SK-N-SH (cell line): Measurements from ENCODE around the gene RUFY4. TPM values are rescaled to one million over a fixed set of nuclear protein-coding genes. Genes with fewer than 3 reads are reported as not detected.
A peak's percentile ranks its signal among the peaks of the same experiment; 100 is the strongest.

Source experiments
- CTCF ChIA-PET: fragments of 300-600, 350-600 bp; formaldehyde crosslinking; extraction: SDS; loops from one replicate; lab custom pipeline; 2021; lab: Yijun Ruan, JAX
- POLR2A ChIA-PET: fragments of 350-600 bp; sonication (Branson Sonifier 250); formaldehyde crosslinking; extraction: SDS; loops from one replicate; lab custom pipeline; 2020; ENCODE audit warnings: antibody characterized with exemption, inconsistent platforms; lab: Yijun Ruan, JAX
- DNase-seq: peaks from one replicate; pipeline ENCODE4 v3.0.0; 2012
- H2AFZ ChIP-seq: fragments of 200-600 bp; sonication (generic); 2 replicates; pipeline ENCODE4 v1.8.1; 2016; ENCODE audit warnings: antibody characterized with exemption, mild to moderate bottlenecking, low read depth
- H3F3A ChIP-seq: fragments of 200-600 bp; sonication (generic); replicated peaks from 2 replicates; pipeline ENCODE3; 2016; ENCODE audit warnings: antibody characterized with exemption, mild to moderate bottlenecking; ENCODE audit not compliant: insufficient read depth
- H3K27ac ChIP-seq, 2 experiments: fragments of 200-500 bp in 1 of 2; fragments of 200-600 bp in 1 of 2; sonication (Bioruptor generic) in 1 of 2; sonication (generic), shearing (Covaris generic) in 1 of 2; 2 replicates each; pipeline versions ENCODE4 v1.5.1 to v1.6.1; 2014 to 2016; ENCODE audit warnings: low read depth in 2 of 2, inconsistent platforms in 1 of 2, low read length in 1 of 2, mild to moderate bottlenecking in 1 of 2, mixed read lengths in 1 of 2
- H3K27me3 ChIP-seq: fragments of 200-600 bp; sonication (generic), shearing (Covaris generic); 2 replicates; pipeline ENCODE4 v1.6.1; 2016; ENCODE audit warnings: mixed run types; ENCODE audit not compliant: insufficient read depth
- H3K36me3 ChIP-seq, 2 experiments: fragments of 200-500 bp in 1 of 2; fragments of 200-600 bp in 1 of 2; sonication (Bioruptor generic) in 1 of 2; sonication (generic) in 1 of 2; replicated peaks in 1 of 2; 2 replicates each; pipeline versions ENCODE3 to v1.5.1; 2014 to 2016; ENCODE audit warnings: low read length in 1 of 2, mild to moderate bottlenecking in 1 of 2; ENCODE audit not compliant: insufficient read depth in 2 of 2, control insufficient read depth in 1 of 2
- H3K4me1 ChIP-seq, 2 experiments: fragments of 200-500 bp in 1 of 2; fragments of 200-600 bp in 1 of 2; sonication (Bioruptor generic) in 1 of 2; sonication (generic), shearing (Covaris generic) in 1 of 2; 2 replicates each; pipeline versions ENCODE4 v1.5.1 to v1.6.1; 2014 to 2016; ENCODE audit warnings: low read depth in 1 of 2, low read length in 1 of 2, mixed run types in 1 of 2; ENCODE audit not compliant: insufficient read depth in 2 of 2, control insufficient read depth in 1 of 2
- H3K4me2 ChIP-seq: fragments of 200-600 bp; sonication (generic), shearing (Covaris generic); 2 replicates; pipeline ENCODE4 v1.6.1; 2017; ENCODE audit warnings: mixed run types
- H3K4me3 ChIP-seq, 2 experiments: fragments of 200-500 bp in 1 of 2; fragments of 200-600 bp in 1 of 2; sonication (Bioruptor generic) in 1 of 2; sonication (generic), shearing (Covaris generic) in 1 of 2; 2 replicates each; pipeline versions ENCODE4 v1.5.1 to v1.8.1; 2014 to 2016; ENCODE audit warnings: low read depth in 2 of 2, inconsistent platforms in 1 of 2, low read length in 1 of 2, mild to moderate bottlenecking in 1 of 2, mixed read lengths in 1 of 2, moderate library complexity in 1 of 2
- H3K79me2 ChIP-seq: fragments of 200-600 bp; sonication (generic); 2 replicates; pipeline ENCODE4 v1.8.1; 2017; ENCODE audit warnings: mild to moderate bottlenecking; ENCODE audit not compliant: insufficient read depth
- H3K9ac ChIP-seq: fragments of 200-600 bp; sonication (generic); 2 replicates; pipeline ENCODE4 v1.6.1; 2017; ENCODE audit warnings: mixed run types
- H3K9me2 ChIP-seq: fragments of 200-600 bp; sonication (generic); 2 replicates; pipeline ENCODE4 v1.6.1; 2017; ENCODE audit warnings: mixed run types
- H3K9me3 ChIP-seq: fragments of 200-600 bp; sonication (generic); 2 replicates; pipeline ENCODE4 v1.6.1; 2017; ENCODE audit warnings: mixed run types, mild to moderate bottlenecking, moderate library complexity
- H4K20me1 ChIP-seq: fragments of 200-600 bp; sonication (generic); 2 replicates; pipeline ENCODE4 v1.6.1; 2017; ENCODE audit warnings: mild to moderate bottlenecking, mixed run types; ENCODE audit not compliant: insufficient read depth
- CHD2 ChIP-seq: fragments of 150-350 bp; IDR thresholded peaks from 2 replicates; pipeline ENCODE4 v1.6.1; 2018; ENCODE audit warnings: low read length; ENCODE audit not compliant: partially characterized antibody
- EP300 ChIP-seq, 2 experiments: IDR thresholded peaks; 2 replicates each; pipeline versions ENCODE4 v1.4.0 to v1.6.1; 2012; ENCODE audit warnings: borderline replicate concordance in 1 of 2, low read depth in 1 of 2, low read length in 1 of 2
- FOSL2 ChIP-seq: IDR thresholded peaks from 2 replicates; pipeline ENCODE4 v1.4.0; 2012; ENCODE audit warnings: low read depth, mild to moderate bottlenecking, moderate library complexity, borderline replicate concordance
- FOXJ3 ChIP-seq: sonication (generic); formaldehyde crosslinking; IDR thresholded peaks from 2 replicates; pipeline ENCODE4 v1.5.1; 2020; ENCODE audit warnings: mild to moderate bottlenecking, missing genetic modification reagents
- GATA2 ChIP-seq: sonication (generic); formaldehyde crosslinking; IDR thresholded peaks from 2 replicates; pipeline ENCODE4 v1.5.0; 2020; ENCODE audit warnings: mild to moderate bottlenecking, missing genetic modification reagents
- JUND ChIP-seq: IDR thresholded peaks from 2 replicates; pipeline ENCODE4 v1.4.0; 2012
- MAX ChIP-seq: IDR thresholded peaks from 2 replicates; pipeline ENCODE4 v1.4.0; 2012; ENCODE audit warnings: low read depth
- NFIC ChIP-seq: IDR thresholded peaks from 2 replicates; pipeline ENCODE4 v1.4.0; 2012; ENCODE audit warnings: borderline replicate concordance
- NRF1 ChIP-seq: IDR thresholded peaks from 2 replicates; pipeline ENCODE4 v1.6.1; 2012; ENCODE audit warnings: low read depth, mild to moderate bottlenecking, low read length
- POLR2AphosphoS5 ChIP-seq: IDR thresholded peaks from 2 replicates; pipeline ENCODE4 v1.6.1; 2012; ENCODE audit warnings: low read depth, low read length
- RAD21 ChIP-seq: IDR thresholded peaks from 2 replicates; pipeline ENCODE4 v1.6.1; 2012; ENCODE audit warnings: mild to moderate bottlenecking, low read length
- RCOR1 ChIP-seq: fragments of 150-350 bp; IDR thresholded peaks from 2 replicates; pipeline ENCODE4 v1.6.1; 2017; ENCODE audit warnings: antibody characterized with exemption, low read length
- RFX5 ChIP-seq: IDR thresholded peaks from 2 replicates; pipeline ENCODE4 v1.6.1; 2012; ENCODE audit warnings: mild to moderate bottlenecking, improper control_type of control experiment, low read length
- RXRA ChIP-seq: IDR thresholded peaks from 2 replicates; pipeline ENCODE4 v1.4.0; 2012; ENCODE audit warnings: low read depth, mild to moderate bottlenecking, borderline replicate concordance
- SMC3 ChIP-seq: IDR thresholded peaks from 2 replicates; pipeline ENCODE4 v1.6.1; 2012; ENCODE audit warnings: low read depth, low read length, improper control_type of control experiment
- TAF1 ChIP-seq: IDR thresholded peaks from 2 replicates; pipeline ENCODE4 v1.6.1; 2012; ENCODE audit warnings: low read depth, mild to moderate bottlenecking, low read length, moderate library complexity, borderline replicate concordance
- TCF12 ChIP-seq: IDR thresholded peaks from 2 replicates; pipeline ENCODE4 v1.4.0; 2012
- TEAD4 ChIP-seq: IDR thresholded peaks from 2 replicates; pipeline ENCODE4 v1.4.0; 2012; ENCODE audit warnings: mild to moderate bottlenecking, borderline replicate concordance; ENCODE audit not compliant: insufficient read depth
- ZBTB33 ChIP-seq: IDR thresholded peaks from 2 replicates; pipeline ENCODE4 v1.4.0; 2012; ENCODE audit warnings: low read depth, borderline replicate concordance
- WGBS: methylation state at CpG from one replicate; pipeline ENCODE4 v1.1.6; 2017; ENCODE audit warnings: low lambda C conversion rate; 5-methylcytosine and 5-hydroxymethylcytosine counted together
- polyA plus RNA-seq, 3 experiments: library from polyadenylated mRNA; depleted of rRNA; stranded (reverse); fragments of >200 nt; gene quantifications; 2 replicates each; pipeline ENCODE4 v1.2.3, GENCODE V29; 2012
- TF ChIP-seq, protein P1 (sequence below): fragments of 150-350 bp; IDR thresholded peaks from 2 replicates; pipeline ENCODE4 v1.6.1; 2016; ENCODE audit warnings: mild to moderate bottlenecking, low read depth, low read length
- TF ChIP-seq, protein P2 (sequence below): IDR thresholded peaks from 2 replicates; pipeline ENCODE4; 2012

Gene RUFY4
- polyA plus RNA-seq, 1 of the 3 experiments (the other 2 are of a cell fraction): not detected

- H4K20me1 ChIP-seq: no peaks in the 10 kb centered on the region
- WGBS: 95% methylated on average over 1 of the region's 1 CpG
- no peak overlapping the region for H3K9ac ChIP-seq
- H3K4me1 ChIP-seq: peaks cover 0 to 29% of the 10 kb centered on the region in 2 experiments; a peak in 1 of 4 replicates
- no peak overlapping the region for H2AFZ ChIP-seq
- H3K4me2 ChIP-seq: no peak overlapping the region
- no peak for TF ChIP-seq ZBTB33
- no peak for TF ChIP-seq FOSL2
- TF ChIP-seq GATA2 (CRISPR knock-in tag): no peak
- TF ChIP-seq, protein P1, sequence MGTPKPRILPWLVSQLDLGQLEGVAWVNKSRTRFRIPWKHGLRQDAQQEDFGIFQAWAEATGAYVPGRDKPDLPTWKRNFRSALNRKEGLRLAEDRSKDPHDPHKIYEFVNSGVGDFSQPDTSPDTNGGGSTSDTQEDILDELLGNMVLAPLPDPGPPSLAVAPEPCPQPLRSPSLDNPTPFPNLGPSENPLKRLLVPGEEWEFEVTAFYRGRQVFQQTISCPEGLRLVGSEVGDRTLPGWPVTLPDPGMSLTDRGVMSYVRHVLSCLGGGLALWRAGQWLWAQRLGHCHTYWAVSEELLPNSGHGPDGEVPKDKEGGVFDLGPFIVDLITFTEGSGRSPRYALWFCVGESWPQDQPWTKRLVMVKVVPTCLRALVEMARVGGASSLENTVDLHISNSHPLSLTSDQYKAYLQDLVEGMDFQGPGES: no peak
- no peak for TF ChIP-seq RAD21
- no peak for TF ChIP-seq JUND
- no peak for TF ChIP-seq RXRA
- TF ChIP-seq, all 33 proteins: peak for 0
- Histone ChIP-seq H3K79me2 (no peaks in the 10 kb centered on the region), H3K4me3 (no peak overlapping the region), H3K36me3 (no peaks in the 10 kb centered on the region), H3K27me3 (no peaks in the 10 kb centered on the region), H3K9me3 (no peaks in the 10 kb centered on the region), H3K9me2 (no peaks in the 10 kb centered on the region), H3K27ac (no peak overlapping the region), H3F3A (no peaks in the 10 kb centered on the region)
- DNase-seq: no peak
- POLR2A ChIA-PET: interaction anchor here (0.9 kb wide), 1 partner anchor 37 kb away, joined by 4 read pairs; no protein-coding TSS in a partner anchor
- CTCF ChIA-PET: interaction anchor here (0.9 to 7.6 kb wide), 4 partner anchors 15 to 243 kb away, joined by 3 to 161 read pairs (median 34); no protein-coding TSS in a partner anchor
Measured at GRCh38 chr2:218031261-218031660, 37.8 kb upstream of the RUFY4 start.

DNA sequence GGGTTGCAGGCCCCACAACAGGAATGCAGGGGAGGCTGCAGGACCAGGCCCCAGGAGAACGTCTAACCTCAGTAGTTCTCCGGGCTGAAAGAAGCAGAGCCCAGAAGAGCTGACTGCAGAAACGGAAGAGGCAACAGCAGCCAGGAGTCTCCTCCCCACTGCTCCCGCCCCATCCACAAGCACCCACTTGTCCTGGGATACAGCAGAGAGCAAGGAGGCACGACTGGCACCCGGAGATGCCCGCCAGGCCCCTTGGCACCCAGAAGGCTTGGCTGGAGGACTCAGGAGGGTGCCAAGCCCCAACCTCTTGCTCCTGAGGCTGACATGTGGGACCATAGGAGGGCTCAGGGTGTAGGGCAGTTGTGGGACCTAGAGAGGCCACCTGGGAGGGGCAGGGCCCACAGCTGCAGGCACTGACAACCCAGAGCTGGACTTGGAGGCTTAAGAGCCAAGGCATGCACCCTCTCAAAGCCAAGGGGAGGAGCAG, 37.2 kb upstream of the RUFY4 start:
- H3K4me1 ChIP-seq: peaks cover 0 to 24% of the 10 kb centered on the region in 2 experiments; a peak in 1 of 4 replicates
- H3K9me2 ChIP-seq: no peaks in the 10 kb centered on the region
- H3K27ac ChIP-seq: peak overlapping the region in 1 of 2 experiments; percentile 66; a peak in 2 of 4 replicates
- ChIA-PET POLR2A (interaction anchor here (0.8 to 1.7 kb wide), 4 partner anchors 16 to 99 kb away, joined by 4 to 5 read pairs (median 4); no protein-coding TSS in a partner anchor), CTCF (interaction anchor here (0.9 to 7.6 kb wide), 5 partner anchors 16 to 243 kb away, joined by 3 to 161 read pairs (median 15); no protein-coding TSS in a partner anchor)
- no peak for DNase-seq
- no peaks in the 10 kb centered on the region for H3F3A ChIP-seq
- TF ChIP-seq EP300 (IDR thresholded peaks at IDR 0.05; ENCODE audit: borderline replicate concordance in 1 of 2, low read depth in 1 of 2, low read length in 1 of 2) (no peak), RFX5 (no peak), CHD2 (no peak), RXRA (no peak), RCOR1 (no peak), JUND (no peak), NFIC (no peak), POLR2AphosphoS5 (no peak), TAF1 (no peak), TCF12 (no peak), FOXJ3 (no peak), ZBTB33 (no peak), NRF1 (no peak), TEAD4 (no peak), SMC3 (no peak), MAX (no peak)
- TF ChIP-seq, protein P2, sequence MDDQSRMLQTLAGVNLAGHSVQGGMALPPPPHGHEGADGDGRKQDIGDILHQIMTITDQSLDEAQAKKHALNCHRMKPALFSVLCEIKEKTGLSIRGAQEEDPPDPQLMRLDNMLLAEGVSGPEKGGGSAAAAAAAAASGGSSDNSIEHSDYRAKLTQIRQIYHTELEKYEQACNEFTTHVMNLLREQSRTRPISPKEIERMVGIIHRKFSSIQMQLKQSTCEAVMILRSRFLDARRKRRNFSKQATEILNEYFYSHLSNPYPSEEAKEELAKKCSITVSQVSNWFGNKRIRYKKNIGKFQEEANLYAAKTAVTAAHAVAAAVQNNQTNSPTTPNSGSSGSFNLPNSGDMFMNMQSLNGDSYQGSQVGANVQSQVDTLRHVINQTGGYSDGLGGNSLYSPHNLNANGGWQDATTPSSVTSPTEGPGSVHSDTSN: no peak
- TF ChIP-seq, all 33 proteins: peak for 0
- no peaks in the 10 kb centered on the region for H3K27me3 ChIP-seq
- no peak overlapping the region for H2AFZ ChIP-seq
- WGBS: 98% methylated on average over 5 of the region's 7 CpGs
- no peaks in the 10 kb centered on the region for H3K9me3 ChIP-seq
- no peaks in the 10 kb centered on the region for H3K36me3 ChIP-seq
- H3K9ac ChIP-seq: no peak overlapping the region
- no peaks in the 10 kb centered on the region for H4K20me1 ChIP-seq
- no peak overlapping the region for H3K4me2 ChIP-seq
- no peaks in the 10 kb centered on the region for H3K79me2 ChIP-seq
- no peak overlapping the region for H3K4me3 ChIP-seq
